HepG2 (cell line): ENCODE results near the gene IGLL1. TPM values are rescaled to one million over a fixed set of nuclear protein-coding genes. Genes with fewer than 3 reads are reported as not detected.

Experiments
- ATAC-seq: fragments of 200-7000 bp; cut with Tn5 transposase; 3 replicates; pipeline ENCODE4 v1.9.1; 2020; ENCODE audit warnings: mild to moderate bottlenecking, moderate library complexity
- BruUV-seq: library from RNA; stranded (reverse); fragments of 400-500 nt; replicated peaks from 2 replicates; lab custom pipeline; 2021; lab: Mats Ljungman, UMichigan
- CTCF ChIA-PET: fragments of 300-600 bp; formaldehyde crosslinking; extraction: SDS; loops from one replicate; lab custom pipeline; 2021; ENCODE audit warnings: low total read pairs, inconsistent platforms, low intra/inter-chr PET ratio; lab: Yijun Ruan, JAX
- POLR2A ChIA-PET: fragments of 350-600 bp; sonication (Branson Sonifier 250); formaldehyde crosslinking; loops from one replicate; lab custom pipeline; 2020; ENCODE audit warnings: antibody characterized with exemption, inconsistent platforms; lab: Yijun Ruan, JAX
- DNase-seq: peaks from one replicate; pipeline ENCODE4 v3.0.0-alpha.2; 2015; ENCODE audit warnings: low spot score
- FAIRE-seq: peaks from 3 replicates; lab custom pipeline; 2011; peaks lifted over from hg19 to GRCh38; lab: Jason Lieb, UNC
- H2AFZ ChIP-seq: one replicate; pipeline ENCODE4 v1.6.1; 2011; ENCODE audit warnings: low read length, inconsistent platforms
- H3K27ac ChIP-seq: fragments of 300-600 bp; 3 replicates; pipeline ENCODE4 v1.8.0; 2011; ENCODE audit warnings: mixed run types, mild to moderate bottlenecking, mixed read lengths, low read length, inconsistent platforms; ENCODE audit not compliant: insufficient read depth; ENCODE audit errors: extremely low read length
- H3K27me3 ChIP-seq, 2 experiments: fragments of 200-600 bp in 1 of 2; 2 replicates in 1 of 2; 3 replicates in 1 of 2; pipeline versions ENCODE4 v1.6.0 to v1.8.0; 2011; ENCODE audit warnings: low read length in 2 of 2, mild to moderate bottlenecking in 2 of 2, moderate library complexity in 2 of 2, inconsistent platforms in 1 of 2; ENCODE audit not compliant: insufficient read depth in 2 of 2, control insufficient read depth in 1 of 2
- H3K36me3 ChIP-seq, 2 experiments: fragments of 200-600 bp in 1 of 2; replicated peaks in 1 of 2; 2 replicates in 1 of 2; 3 replicates in 1 of 2; pipeline versions ENCODE4 v1.5.1 to v1.8.0; 2011; ENCODE audit warnings: low read length in 2 of 2, inconsistent platforms in 1 of 2; ENCODE audit not compliant: insufficient read depth in 2 of 2, control insufficient read depth in 1 of 2
- H3K4me1 ChIP-seq: 2 replicates; pipeline ENCODE4 v1.5.1; 2012; ENCODE audit warnings: low read length, inconsistent platforms; ENCODE audit not compliant: insufficient read depth
- H3K4me2 ChIP-seq: 2 replicates; pipeline ENCODE4 v1.6.0; 2011; ENCODE audit warnings: low read depth, low read length, inconsistent platforms
- H3K4me3 ChIP-seq, 3 experiments: fragments of 200-600 bp in 1 of 3; sonication (generic), shearing (Covaris generic) in 1 of 3; replicated peaks in 1 of 3; 2 replicates each; pipeline ENCODE4 v1.5.1; 2011 to 2016; ENCODE audit warnings: low read length in 3 of 3, inconsistent platforms in 2 of 3, low read depth in 2 of 3, mild to moderate bottlenecking in 2 of 3, control low read depth in 1 of 3, mixed read lengths in 1 of 3; ENCODE audit not compliant: insufficient read depth in 1 of 3
- H3K79me2 ChIP-seq: one replicate; pipeline ENCODE4 v1.6.1; 2011; ENCODE audit warnings: low read length, inconsistent platforms; ENCODE audit not compliant: insufficient read depth
- H3K9ac ChIP-seq: 2 replicates; pipeline ENCODE4 v1.6.0; 2011; ENCODE audit warnings: mild to moderate bottlenecking, low read depth, low read length, inconsistent platforms; ENCODE audit not compliant: insufficient read depth
- H3K9me3 ChIP-seq: 2 replicates; pipeline ENCODE4 v1.5.1; 2012; ENCODE audit warnings: mild to moderate bottlenecking, low read length
- H4K20me1 ChIP-seq: 2 replicates; pipeline ENCODE4 v1.6.0; 2011; ENCODE audit warnings: inconsistent platforms, mild to moderate bottlenecking, low read length, moderate library complexity; ENCODE audit not compliant: insufficient read depth
- AKAP8 ChIP-seq: sonication (generic); formaldehyde crosslinking; IDR thresholded peaks from 2 replicates; pipeline ENCODE4 v1.5.1; 2020; ENCODE audit warnings: mild to moderate bottlenecking, missing genetic modification reagents
- DMTF1 ChIP-seq: sonication (generic); formaldehyde crosslinking; IDR thresholded peaks from 2 replicates; pipeline ENCODE4 v1.4.0; 2020; ENCODE audit warnings: mild to moderate bottlenecking, missing genetic modification reagents
- ESRRA ChIP-seq: sonication (generic); formaldehyde crosslinking; IDR thresholded peaks from 2 replicates; pipeline ENCODE4 v1.5.1; 2020; ENCODE audit warnings: mild to moderate bottlenecking, low read depth, missing genetic modification reagents
- MNT ChIP-seq: fragments of 450-650 bp; IDR thresholded peaks from 2 replicates; pipeline ENCODE4 v1.6.1; 2016
- ZNF235 ChIP-seq: sonication (generic); formaldehyde crosslinking; IDR thresholded peaks from 2 replicates; pipeline ENCODE4 v1.8.1; 2023; ENCODE audit warnings: mild to moderate bottlenecking, missing genetic modification reagents, borderline replicate concordance
- ZNF841 ChIP-seq: sonication (generic); formaldehyde crosslinking; IDR thresholded peaks from 2 replicates; pipeline ENCODE4 v1.8.1; 2023; ENCODE audit warnings: missing genetic modification reagents, borderline replicate concordance
- WGBS: methylation state at CpG from one replicate; pipeline ENCODE4 v1.1.6; 2017; ENCODE audit warnings: low lambda C conversion rate; 5-methylcytosine and 5-hydroxymethylcytosine counted together
- in situ Hi-C: cut with HindIII; loops from 2 replicates; pipeline ENCODE4 v1.10.0; 2017; ENCODE audit warnings: low pct_unique_long_range_greater_than_20kb; ENCODE audit not compliant: extremely low pct_ligation_motif_present
- intact Hi-C: fragments of 100-400 bp; cut with micrococcal nuclease; formaldehyde crosslinking; loops from one replicate; pipeline ENCODE4 v1.10.0; 2022; ENCODE audit not compliant: unreplicated experiment
- polyA plus RNA-seq, 8 experiments: library from polyadenylated mRNA; depleted of rRNA in 3 of 8; stranded (reverse) in 7 of 8; unstranded in 1 of 8; fragments of >200 nt; fragmentation: Illumina TruSeq in 4 of 8; extraction: Trizol in 4 of 8; gene quantifications; 2 replicates each; pipeline versions ENCODE4 v1.2.1 to v1.2.3, GENCODE V29; 2011 to 2016; ENCODE audit warnings: low read depth in 4 of 8, missing spikeins in 1 of 8, mixed read lengths in 1 of 8; ENCODE audit not compliant: insufficient read depth in 1 of 8
- total RNA-seq, 5 experiments: library from RNA; depleted of rRNA; stranded (reverse); fragments of >200 nt; fragmentation: Illumina TruSeq; extraction: Trizol; gene quantifications; 2 replicates each; pipeline ENCODE4 v1.2.3, GENCODE V29; 2016; ENCODE audit warnings: low read depth in 1 of 5
- TF ChIP-seq, protein P1 (sequence below): sonication (generic); formaldehyde crosslinking; IDR thresholded peaks from 2 replicates; pipeline ENCODE4 v1.4.0; 2020; ENCODE audit warnings: missing genetic modification reagents, mild to moderate bottlenecking, borderline replicate concordance
- TF ChIP-seq, protein P2 (sequence below): sonication (generic); formaldehyde crosslinking; IDR thresholded peaks from 2 replicates; pipeline ENCODE4 v1.4.0; 2020; ENCODE audit warnings: missing genetic modification reagents, borderline replicate concordance

Gene IGLL1
- total and polyA plus RNA-seq, 2 of the 13 experiments (the other 11 are each of a cell fraction or from before 2014, with no cell fraction given): not detected

- TF ChIP-seq, protein P1, sequence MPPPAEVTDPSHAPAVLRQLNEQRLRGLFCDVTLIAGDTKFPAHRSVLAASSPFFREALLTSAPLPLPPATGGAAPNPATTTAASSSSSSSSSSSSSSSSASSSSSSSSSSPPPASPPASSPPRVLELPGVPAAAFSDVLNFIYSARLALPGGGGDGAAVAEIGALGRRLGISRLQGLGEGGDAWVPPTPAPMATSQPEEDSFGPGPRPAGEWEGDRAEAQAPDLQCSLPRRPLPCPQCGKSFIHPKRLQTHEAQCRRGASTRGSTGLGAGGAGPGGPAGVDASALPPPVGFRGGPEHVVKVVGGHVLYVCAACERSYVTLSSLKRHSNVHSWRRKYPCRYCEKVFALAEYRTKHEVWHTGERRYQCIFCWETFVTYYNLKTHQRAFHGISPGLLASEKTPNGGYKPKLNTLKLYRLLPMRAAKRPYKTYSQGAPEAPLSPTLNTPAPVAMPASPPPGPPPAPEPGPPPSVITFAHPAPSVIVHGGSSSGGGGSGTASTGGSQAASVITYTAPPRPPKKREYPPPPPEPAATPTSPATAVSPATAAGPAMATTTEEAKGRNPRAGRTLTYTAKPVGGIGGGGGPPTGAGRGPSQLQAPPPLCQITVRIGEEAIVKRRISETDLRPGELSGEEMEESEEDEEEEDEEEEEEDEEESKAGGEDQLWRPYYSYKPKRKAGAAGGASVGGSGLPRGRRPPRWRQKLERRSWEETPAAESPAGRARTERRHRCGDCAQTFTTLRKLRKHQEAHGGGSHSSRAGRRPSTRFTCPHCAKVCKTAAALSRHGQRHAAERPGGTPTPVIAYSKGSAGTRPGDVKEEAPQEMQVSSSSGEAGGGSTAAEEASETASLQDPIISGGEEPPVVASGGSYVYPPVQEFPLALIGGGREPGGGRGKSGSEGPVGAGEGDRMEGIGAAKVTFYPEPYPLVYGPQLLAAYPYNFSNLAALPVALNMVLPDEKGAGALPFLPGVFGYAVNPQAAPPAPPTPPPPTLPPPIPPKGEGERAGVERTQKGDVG (CRISPR knock-in tag): peak; percentile 26; the same call in 1 of the 2 replicates
- 0 out of 2 replicates have a peak, but pooled peaks have one; percentile 32 for TF ChIP-seq ZNF235
- TF ChIP-seq AKAP8: no peak
- TF ChIP-seq ESRRA (CRISPR knock-in tag): 0 out of 2 replicates have a peak, but pooled peaks have one; percentile 30
Observed at GRCh38 chr22:23565305-23565914, 14.7 kb downstream of the IGLL1 start (continued).

GRCh38 chr22:23564276-23564675, 15.8 kb downstream of the IGLL1 start:
- FAIRE-seq: no peak
- no peak for TF ChIP-seq ZNF841 (CRISPR knock-in tag)
- TF ChIP-seq, protein P2, sequence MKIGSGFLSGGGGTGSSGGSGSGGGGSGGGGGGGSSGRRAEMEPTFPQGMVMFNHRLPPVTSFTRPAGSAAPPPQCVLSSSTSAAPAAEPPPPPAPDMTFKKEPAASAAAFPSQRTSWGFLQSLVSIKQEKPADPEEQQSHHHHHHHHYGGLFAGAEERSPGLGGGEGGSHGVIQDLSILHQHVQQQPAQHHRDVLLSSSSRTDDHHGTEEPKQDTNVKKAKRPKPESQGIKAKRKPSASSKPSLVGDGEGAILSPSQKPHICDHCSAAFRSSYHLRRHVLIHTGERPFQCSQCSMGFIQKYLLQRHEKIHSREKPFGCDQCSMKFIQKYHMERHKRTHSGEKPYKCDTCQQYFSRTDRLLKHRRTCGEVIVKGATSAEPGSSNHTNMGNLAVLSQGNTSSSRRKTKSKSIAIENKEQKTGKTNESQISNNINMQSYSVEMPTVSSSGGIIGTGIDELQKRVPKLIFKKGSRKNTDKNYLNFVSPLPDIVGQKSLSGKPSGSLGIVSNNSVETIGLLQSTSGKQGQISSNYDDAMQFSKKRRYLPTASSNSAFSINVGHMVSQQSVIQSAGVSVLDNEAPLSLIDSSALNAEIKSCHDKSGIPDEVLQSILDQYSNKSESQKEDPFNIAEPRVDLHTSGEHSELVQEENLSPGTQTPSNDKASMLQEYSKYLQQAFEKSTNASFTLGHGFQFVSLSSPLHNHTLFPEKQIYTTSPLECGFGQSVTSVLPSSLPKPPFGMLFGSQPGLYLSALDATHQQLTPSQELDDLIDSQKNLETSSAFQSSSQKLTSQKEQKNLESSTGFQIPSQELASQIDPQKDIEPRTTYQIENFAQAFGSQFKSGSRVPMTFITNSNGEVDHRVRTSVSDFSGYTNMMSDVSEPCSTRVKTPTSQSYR (CRISPR knock-in tag): no peak
- no peak for TF ChIP-seq DMTF1
- TF ChIP-seq MNT: no peak

More at GRCh38 chr22:23564276-23564675, 15.8 kb downstream of the IGLL1 start:
- ChIA-PET POLR2A (no interaction called here), CTCF (no interaction called here)
- H3K9me3 ChIP-seq: no peaks in the 10 kb centered on the region
- no peaks in the 10 kb centered on the region for H3K36me3 ChIP-seq
- BruUV-seq: no TSS peak
- no peak overlapping the region for H3K9ac ChIP-seq
- no peaks in the 10 kb centered on the region; a peak in 3 of 5 replicates for H3K27me3 ChIP-seq
- H2AFZ ChIP-seq: no peak overlapping the region
- DNase-seq (no peak), ATAC-seq (no peak)
- in situ Hi-C loops (loop anchor here (25.0 kb wide), 1 partner anchor 402 kb away; no protein-coding TSS in a partner anchor), intact Hi-C loops (no loop called here)
- H3K4me3 ChIP-seq: no peak overlapping the region
- no peaks in the 10 kb centered on the region for H4K20me1 ChIP-seq
- no peaks in the 10 kb centered on the region for H3K79me2 ChIP-seq
- no peak overlapping the region for H3K27ac ChIP-seq
- H3K4me2 ChIP-seq: no peak overlapping the region
- 53% methylated on average over 7 of the region's 7 CpGs for WGBS
- peaks cover 33% of the 10 kb centered on the region for H3K4me1 ChIP-seq
